ENCODE data around the gene CYB561.

GRCh38 chr17:63439687-63440086 lies 6.4 kb downstream of the CYB561 start:
- TF ChIP-seq POLR2AphosphoS5 (IDR thresholded peaks at IDR 0.05) (no peak), CTCF (IDR thresholded peaks at IDR 0.05) (no peak), POLR2A (IDR thresholded peaks at IDR 0.05) (no peak)
